ENCODE measurements around the gene NR4A1. TPM values are rescaled to one million over a fixed set of nuclear protein-coding genes. Genes with fewer than 3 reads are reported as not detected.
A peak's percentile ranks its signal among the peaks of the same experiment; 100 is the strongest.

Gene NR4A1
- total RNA-seq, 1 experiment from 2014 or later, result 25.8 TPM

GRCh38 chr12:52061470-52062166, 10.4 kb downstream of the NR4A1 start:
- no peak overlapping the region for H3K27ac ChIP-seq (ENCODE audit: insufficient read length, low read depth, low read length)
- Mint-ChIP-seq H3K4me3 (no peak overlapping the region), H3K4me1 (peaks cover 0 to 4% of the 10 kb centered on the region in 2 experiments; a peak in 1 of 4 replicates), H3K9me3 (no peaks in the 10 kb centered on the region), H3K36me3 (ENCODE audit: insufficient read depth in 1 of 3, low read depth in 3 of 3) (peaks cover 0 to 24% (median 18%) of the 10 kb centered on the region in 3 experiments; a peak in 5 of 7 replicates), H3K27me3 (ENCODE audit: low read depth) (peaks cover 25% of the 10 kb centered on the region), H3K27ac (peak overlapping the region in 1 of 3 experiments; percentile 40; a peak in 1 of 7 replicates)
- no peaks in the 10 kb centered on the region for H3K79me2 ChIP-seq (ENCODE audit: insufficient read depth, low read length)
- H3K27me3 ChIP-seq (ENCODE audit: insufficient read depth, low read length), result no peaks in the 10 kb centered on the region
- no peak overlapping the region for H2BK5ac ChIP-seq (ENCODE audit: insufficient read length, low read length)
- no peak overlapping the region for H3T11ph ChIP-seq (ENCODE audit: low read length)
- H2BK15ac ChIP-seq (ENCODE audit: low read depth, low read length), result no peak overlapping the region
- H4K8ac ChIP-seq (replicated peaks; ENCODE audit: insufficient read length, low read depth, low read length), result no peak overlapping the region
- no peak overlapping the region for H3K9ac ChIP-seq (ENCODE audit: extremely low read depth, insufficient read length, low read length)
- no peak overlapping the region for H2BK120ac ChIP-seq (ENCODE audit: low read depth, low read length, poor library complexity, severe bottlenecking)
- no peak overlapping the region for H2BK12ac ChIP-seq (ENCODE audit: insufficient read length, low read depth, low read length)
- no peak overlapping the region for H4K91ac ChIP-seq (ENCODE audit: insufficient read length, low read depth, low read length)
- H3K4ac ChIP-seq (ENCODE audit: low read depth, low read length), result no peak overlapping the region
- no peak for DNase-seq
- no peak overlapping the region for H2AFZ ChIP-seq (ENCODE audit: low read length)
- H4K5ac ChIP-seq (ENCODE audit: insufficient read length, low read depth, low read length), result no peak overlapping the region
- no peaks in the 10 kb centered on the region for H3K23me2 ChIP-seq (ENCODE audit: insufficient read length, low read depth, low read length, poor library complexity, severe bottlenecking)
- no CpG with 5 or more reads among the region's 12 CpGs for WGBS (ENCODE audit: extremely low coverage, insufficient read length, low lambda C conversion rate)
- H3K23ac ChIP-seq (ENCODE audit: insufficient read length, low read depth, low read length), result no peak overlapping the region
- H2AK5ac ChIP-seq (ENCODE audit: insufficient read length, low read length), result no peak overlapping the region
- H3K56ac ChIP-seq (ENCODE audit: insufficient read length, low read depth, low read length), result no peak overlapping the region
- H4K20me1 ChIP-seq (ENCODE audit: control insufficient read depth, insufficient read depth, insufficient read length), result no peaks in the 10 kb centered on the region
- H3K9me3 ChIP-seq (ENCODE audit: control insufficient read depth, low read depth, low read length), result no peaks in the 10 kb centered on the region
- no peak for TF ChIP-seq CTCF (conservative IDR thresholded peaks at IDR 0.05)
- H2BK20ac ChIP-seq (ENCODE audit: low read depth, low read length, poor library complexity, severe bottlenecking), result no peak overlapping the region
- no peak overlapping the region for H3K18ac ChIP-seq (ENCODE audit: insufficient read length, low read depth, low read length)
- no peaks in the 10 kb centered on the region for H3K79me1 ChIP-seq (ENCODE audit: insufficient read depth, low read depth, low read length, poor library complexity, severe bottlenecking)
- no peak overlapping the region for H3K14ac ChIP-seq (ENCODE audit: insufficient read depth, low read length)
- H3K4me2 ChIP-seq (ENCODE audit: insufficient read depth, insufficient read length, low read length), result no peak overlapping the region
- no peaks in the 10 kb centered on the region for H3K4me1 ChIP-seq (ENCODE audit: insufficient read depth, low read length)

Measured in H9 (cell line).